Vagina (tissue), 2 donors: ENCODE data around the gene TIMM17B.

Experiments
- CTCF ChIP-seq, 3 experiments: fragments of 450-650 bp in 2 of 3; fragments of 200-600 bp in 1 of 3; sonication (generic) in 1 of 3; IDR thresholded peaks; one replicate each; pipeline ENCODE4 v1.5.1; 2017 to 2019; ENCODE audit warnings: antibody characterized with exemption in 3 of 3, mild to moderate bottlenecking in 2 of 3, moderate library complexity in 2 of 3
- POLR2A ChIP-seq, 2 donors: fragments of 450-650 bp; IDR thresholded peaks; one replicate each; pipeline ENCODE4 v1.6.1; 2017; ENCODE audit warnings: antibody characterized with exemption in 2 of 2, mild to moderate bottlenecking in 2 of 2, moderate library complexity in 2 of 2

- no peak for TF ChIP-seq CTCF (IDR thresholded peaks at IDR 0.05)
- TF ChIP-seq POLR2A (IDR thresholded peaks at IDR 0.05) = no peak
Observed at GRCh38 chrX:48864210-48864609, 33.4 kb downstream of the TIMM17B start.
